Stimulated activated CD8-positive, alpha-beta memory T cell treated with anti-CD3 and anti-CD28 coated beads, Interleukin-7, amount 100 ng/mL, for 24 hours (primary cell): Measurements from ENCODE around the gene NAPB.
A peak's percentile ranks its signal among the peaks of the same experiment; 100 is the strongest.
"Not testable (repeated sequence)": the region's sequence is repeated elsewhere in the genome, so short reads cannot be mapped to it uniquely, and the experiment has no call there.

ENCODE experiments used
- DNase-seq: peaks from one replicate; pipeline ENCODE4 v3.0.0-alpha.2; 2020; ENCODE audit warnings: low read depth

NAPB gene

GRCh38 chr20:23367770-23368169, 53.5 kb downstream of the NAPB start:
- no peak for DNase-seq

- DNase-seq = no peak
Measured at GRCh38 chr20:23366384-23366783, 54.9 kb downstream of the NAPB start.

- DNase-seq = no peak
Measured at GRCh38 chr20:23365390-23366165, 55.7 kb downstream of the NAPB start.

- DNase-seq = no peak
Measured at GRCh38 chr20:23363257-23363649, 58.0 kb downstream of the NAPB start.

- no peak for DNase-seq
Measured at GRCh38 chr20:23362392-23363256, 58.7 kb downstream of the NAPB start.

GRCh38 chr20:23361476-23362391, 59.6 kb downstream of the NAPB start, which contains the start of gene GZF1:
TSS of gene GZF1 (plus strand) at chr20:23362182. CDS start at chr20:23364384, 2,202 bp downstream.
- peak; percentile 96 for DNase-seq

- DNase-seq = no peak
Measured at GRCh38 chr20:23361119-23361475, 60.2 kb downstream of the NAPB start.

- DNase-seq = no peak
Measured at GRCh38 chr20:23360531-23360930, 60.8 kb downstream of the NAPB start.

- no peak for DNase-seq
Measured at GRCh38 chr20:23358923-23359593, 62.2 kb downstream of the NAPB start.

GRCh38 chr20:23358563-23358906, 62.8 kb downstream of the NAPB start:
- no peak for DNase-seq

- DNase-seq = peak; percentile 100
Measured at GRCh38 chr20:23357767-23358562, 63.3 kb downstream of the NAPB start.

GRCh38 chr20:23356203-23356602, 65.1 kb downstream of the NAPB start:
- no peak for DNase-seq

GRCh38 chr20:23350904-23351838, 70.1 kb downstream of the NAPB start:
- DNase-seq = peak; percentile 34

GRCh38 chr20:23350196-23350903, 70.9 kb downstream of the NAPB start, which contains the start of gene NXT1:
TSS of gene NXT1 (plus strand) at chr20:23350791. CDS start at chr20:23354042, 3,251 bp downstream.
- DNase-seq = peak; percentile 90

GRCh38 chr20:23349338-23350195, 71.7 kb downstream of the NAPB start:
- peak; percentile 51 for DNase-seq

- not testable (repeated sequence) for DNase-seq
Measured at GRCh38 chr20:23348510-23348909, 72.8 kb downstream of the NAPB start.

GRCh38 chr20:23347791-23348190, 73.5 kb downstream of the NAPB start:
- DNase-seq = no peak

- no peak for DNase-seq
Measured at GRCh38 chr20:23346002-23346401, 75.3 kb downstream of the NAPB start.
